Measurements from ENCODE around the gene DUSP5.

GRCh38 chr10:110498982-110499795, 1.5 kb downstream of the DUSP5 start:
- TF ChIP-seq EZH2 (optimal IDR thresholded peaks at IDR 0.05; ENCODE audit: low read depth, low read length), result no peak
- peak; percentile 44 for TF ChIP-seq CTCF (IDR thresholded peaks at IDR 0.05; ENCODE audit: low read length)
